GM12878 (cell line): ENCODE measurements around the gene MAOA. TPM values are rescaled to one million over a fixed set of nuclear protein-coding genes. Genes with fewer than 3 reads are reported as not detected.

Experiments
- ATAC-seq: fragments of 200-7000 bp; cut with Tn5 transposase; 3 replicates; pipeline ENCODE4 v1.9.1; 2020; ENCODE audit warnings: mild to moderate bottlenecking, moderate library complexity
- BruUV-seq: library from RNA; stranded (reverse); fragments of 400-500 nt; replicated peaks from 2 replicates; lab custom pipeline; 2021; lab: Mats Ljungman, UMichigan
- CTCF ChIA-PET: fragments of 300-600 bp; sonication (Branson Sonifier 250); formaldehyde crosslinking; extraction: SDS; loops from one replicate; lab custom pipeline; 2021; ENCODE audit warnings: inconsistent platforms; lab: Yijun Ruan, JAX
- POLR2A ChIA-PET: fragments of 350-600 bp; formaldehyde crosslinking; extraction: SDS; loops from one replicate; lab custom pipeline; 2021; ENCODE audit warnings: inconsistent platforms; lab: Charles Lee
- RAD21 ChIA-PET: fragments of 300-600 bp; sonication (Branson Sonifier 250); formaldehyde crosslinking; loops from one replicate; lab custom pipeline; 2023; ENCODE audit warnings: antibody characterized with exemption; ENCODE audit not compliant: unreplicated experiment; lab: Charles Lee
- SMC1A ChIA-PET: fragments of 300-600 bp; sonication (Branson Sonifier 250); formaldehyde crosslinking; loops from one replicate; lab custom pipeline; 2023; ENCODE audit not compliant: unreplicated experiment, uncharacterized antibody; lab: Charles Lee
- DNase-seq: peaks from one replicate; pipeline ENCODE4 v3.0.0-alpha.2; 2011; ENCODE audit warnings: low read depth, low spot score
- FAIRE-seq: peaks from 3 replicates; lab custom pipeline; 2011; peaks lifted over from hg19 to GRCh38; lab: Jason Lieb, UNC
- H2AFZ ChIP-seq: 2 replicates; pipeline ENCODE4 v1.6.0; 2011; ENCODE audit warnings: low read depth, low read length, control low read depth; ENCODE audit not compliant: control insufficient read depth
- H3K27ac ChIP-seq: 2 replicates; pipeline ENCODE4 v1.5.1; 2011; ENCODE audit warnings: control low read depth; ENCODE audit not compliant: control insufficient read depth, insufficient read depth
- H3K27me3 ChIP-seq, 2 experiments: replicated peaks in 1 of 2; 2 replicates each; pipeline versions ENCODE4 v1.6.0 to v1.6.1; 2011; ENCODE audit warnings: low read length in 1 of 2; ENCODE audit not compliant: control insufficient read depth in 2 of 2, insufficient read depth in 2 of 2
- H3K36me3 ChIP-seq, 2 experiments: 2 replicates each; pipeline ENCODE4 v1.5.1; 2011; ENCODE audit warnings: low read length in 1 of 2; ENCODE audit not compliant: control insufficient read depth in 2 of 2, insufficient read depth in 2 of 2
- H3K4me1 ChIP-seq: 2 replicates; pipeline ENCODE4 v1.6.1; 2011; ENCODE audit warnings: mild to moderate bottlenecking, low read length, moderate library complexity, mixed read lengths; ENCODE audit not compliant: control insufficient read depth, insufficient read depth
- H3K4me2 ChIP-seq: 2 replicates; pipeline ENCODE4 v1.6.0; 2011; ENCODE audit warnings: control low read depth; ENCODE audit not compliant: control insufficient read depth, insufficient read depth
- H3K4me3 ChIP-seq: fragments of 200-600 bp; sonication (generic); 2 replicates; pipeline ENCODE4 v1.5.1; 2016
- H3K79me2 ChIP-seq: 2 replicates; pipeline ENCODE4 v1.6.0; 2011; ENCODE audit warnings: low read length; ENCODE audit not compliant: control insufficient read depth, insufficient read depth
- H3K9ac ChIP-seq: 2 replicates; pipeline ENCODE4 v1.8.0; 2011; ENCODE audit warnings: low read length, control low read depth, mixed read lengths; ENCODE audit not compliant: control insufficient read depth, insufficient read depth
- H3K9me3 ChIP-seq: replicated peaks from 3 replicates; pipeline ENCODE4 v1.5.1; 2011; ENCODE audit warnings: mild to moderate bottlenecking, low read length; ENCODE audit not compliant: control insufficient read depth, insufficient read depth
- H4K20me1 ChIP-seq: 2 replicates; pipeline ENCODE4 v1.6.0; 2011; ENCODE audit not compliant: control insufficient read depth, insufficient read depth
- IKZF1 ChIP-seq: fragments of 450-650 bp; conservative IDR thresholded peaks from 2 replicates; pipeline ENCODE4 v1.6.1; 2017; ENCODE audit warnings: antibody characterized with exemption, mild to moderate bottlenecking
- NKRF ChIP-seq: fragments of 450-650 bp; conservative IDR thresholded peaks from 2 replicates; pipeline ENCODE4 v1.6.1; 2017; ENCODE audit warnings: mild to moderate bottlenecking, moderate library complexity
- POLR2AphosphoS2 ChIP-seq: IDR thresholded peaks from 2 replicates; pipeline ENCODE4 v1.6.1; 2011; ENCODE audit warnings: low read depth, mild to moderate bottlenecking, low read length, improper control_type of control experiment, moderate library complexity
- PRDM15 ChIP-seq: fragments of 450-650 bp; formaldehyde crosslinking; IDR thresholded peaks from 2 replicates; pipeline ENCODE4 v1.4.0; 2020; ENCODE audit warnings: mild to moderate bottlenecking, moderate library complexity
- RAD51 ChIP-seq: fragments of 450-650 bp; IDR thresholded peaks from 2 replicates; pipeline ENCODE4 v1.6.1; 2016; ENCODE audit warnings: moderate library complexity, mild to moderate bottlenecking, inconsistent platforms
- YY1 ChIP-seq: IDR thresholded peaks from 2 replicates; pipeline ENCODE4 v1.6.1; 2011; ENCODE audit warnings: low read depth, mild to moderate bottlenecking, low read length
- ZBTB4 ChIP-seq: fragments of 450-650 bp; formaldehyde crosslinking; IDR thresholded peaks from 2 replicates; pipeline ENCODE4 v1.4.0; 2022; ENCODE audit warnings: mild to moderate bottlenecking, moderate library complexity
- WGBS: methylation state at CpG from one replicate; pipeline ENCODE4 v1.1.6; 2016; ENCODE audit warnings: low lambda C conversion rate; ENCODE audit not compliant: insufficient replicate concordance, insufficient coverage; ENCODE audit errors: missing lambda C conversion rate; 5-methylcytosine and 5-hydroxymethylcytosine counted together
- in situ Hi-C: fragments of 300-500 bp; cut with MboI; formaldehyde crosslinking; loops from 9 replicates; pipeline ENCODE4 v1.14.3; 2018; ENCODE audit warnings: mixed read lengths
- intact Hi-C: fragments of 100-400 bp; cut with micrococcal nuclease; formaldehyde crosslinking; loops from one replicate; pipeline ENCODE4 v1.14.2; 2022; ENCODE audit not compliant: unreplicated experiment
- polyA plus RNA-seq, 11 experiments: library from polyadenylated mRNA; depleted of rRNA in 4 of 11; unstranded in 6 of 11; stranded (reverse) in 5 of 11; fragments of >200 nt; fragmentation: Nextera tagmentation in 4 of 11; fragmentation: Illumina TruSeq in 1 of 11; extraction: Ambion mirVana in 4 of 11; extraction: Trizol in 1 of 11; gene quantifications; 1 replicate in 1 of 11; 2 replicates in 10 of 11; pipeline versions ENCODE4 v1.2.1 to v1.2.3, GENCODE V29; 2011 to 2016; ENCODE audit warnings: inconsistent platforms in 2 of 11, missing spikeins in 2 of 11, low read depth in 1 of 11
- total RNA-seq, 4 experiments: library from RNA; depleted of rRNA in 3 of 4; stranded (reverse); fragments of >200 nt in 3 of 4; fragmentation: Illumina TruSeq in 1 of 4; extraction: Trizol in 1 of 4; gene quantifications; 2 replicates each; pipeline versions ENCODE4 v1.2.1 to v1.2.3, GENCODE V29; 2013 to 2021

Gene MAOA
- total and polyA plus RNA-seq, 10 of the 15 experiments (the other 5 are each of a cell fraction or from before 2014, with no cell fraction given) = 0.02 to 0.51 (median 0.08) TPM; not detected in 7

- no peaks in the 10 kb centered on the region for H3K79me2 ChIP-seq
- H2AFZ ChIP-seq = no peak overlapping the region
- no peaks in the 10 kb centered on the region for H3K9me3 ChIP-seq
- RAD21 ChIA-PET = no interaction called here
- H3K4me3 ChIP-seq = no peak overlapping the region
- 21% methylated on average over 5 of the region's 5 CpGs for WGBS
- POLR2A ChIA-PET = no interaction called here
- no peak overlapping the region for H3K9ac ChIP-seq
- no peaks in the 10 kb centered on the region for H3K36me3 ChIP-seq
- FAIRE-seq = no peak
- CTCF ChIA-PET = no interaction called here
- SMC1A ChIA-PET = no interaction called here
- no peaks in the 10 kb centered on the region; a peak in 1 of 4 replicates for H3K27me3 ChIP-seq
- no peak for DNase-seq
- no peaks in the 10 kb centered on the region for H3K4me1 ChIP-seq
- H3K27ac ChIP-seq = no peak overlapping the region
- in situ Hi-C loops (no loop called here), intact Hi-C loops (no loop called here)
- ATAC-seq = no peak
- no TSS peak for BruUV-seq
- no peak overlapping the region for H3K4me2 ChIP-seq
- H4K20me1 ChIP-seq = no peaks in the 10 kb centered on the region
- TF ChIP-seq NKRF (no peak), RAD51 (no peak), ZBTB4 (CRISPR knock-in tag) (no peak), PRDM15 (CRISPR knock-in tag) (no peak), IKZF1 (no peak), POLR2AphosphoS2 (no peak), YY1 (no peak)
Measured at GRCh38 chrX:43615660-43616059, 40.4 kb upstream of the MAOA start.
